Stomach (tissue), 9 donors: ENCODE data around the gene CCR5. TPM values are rescaled to one million over a fixed set of nuclear protein-coding genes. Genes with fewer than 3 reads are reported as not detected.

Source experiments
- DNase-seq, 2 donors: peaks; one replicate each; pipeline versions ENCODE4 v3.0.0 to v3.0.0-alpha.2; 2013 to 2019
- H3K27ac ChIP-seq, 5 donors: fragments of 200-600 bp in 4 of 5; sonication (generic) in 4 of 5; one replicate each; pipeline ENCODE4 v1.5.1; 2013 to 2019; ENCODE audit warnings: mild to moderate bottlenecking in 1 of 5, moderate library complexity in 1 of 5
- H3K27me3 ChIP-seq, 3 donors: fragments of 200-600 bp; sonication (generic); one replicate each; pipeline ENCODE4 v1.5.1; 2017 to 2019; ENCODE audit warnings: mixed run types in 1 of 3
- H3K36me3 ChIP-seq, 4 donors: fragments of 200-600 bp; sonication (generic); 1 replicate in 3 of 4; 2 replicates in 1 of 4; pipeline ENCODE4 v1.5.1; 2016 to 2019
- H3K4me1 ChIP-seq, 4 donors: fragments of 200-600 bp; sonication (generic); one replicate each; pipeline ENCODE4 v1.5.1; 2016 to 2019
- H3K4me3 ChIP-seq, 4 donors: fragments of 200-600 bp; sonication (generic) in 3 of 4; one replicate each; pipeline ENCODE4 v1.5.1; 2016 to 2019; ENCODE audit warnings: mild to moderate bottlenecking in 1 of 4
- H3K9me3 ChIP-seq, 4 donors: fragments of 200-600 bp; sonication (generic); one replicate each; pipeline ENCODE4 v1.5.1; 2016 to 2019
- EP300 ChIP-seq: sonication (generic); formaldehyde crosslinking; IDR thresholded peaks from one replicate; pipeline ENCODE4 v1.6.1; 2017; ENCODE audit warnings: antibody characterized with exemption
- POLR2A ChIP-seq, 4 donors: fragments of 450-650 bp; IDR thresholded peaks; one replicate each; pipeline ENCODE4 v1.6.1; 2016; ENCODE audit warnings: antibody characterized with exemption in 4 of 4, control low read depth in 2 of 4, mild to moderate bottlenecking in 1 of 4, moderate library complexity in 1 of 4
- POLR2AphosphoS5 ChIP-seq, 3 donors: sonication (generic); formaldehyde crosslinking; IDR thresholded peaks; one replicate each; pipeline ENCODE4 v1.6.1; 2016; ENCODE audit warnings: antibody characterized with exemption in 3 of 3
- WGBS, 5 donors: extraction: QIAGEN DNeasy Blood & Tissue Kit in 3 of 5; methylation state at CpG; one replicate each; pipeline versions ENCODE4 v1.1.5 to v1.1.7; 2013 to 2018; 5-methylcytosine and 5-hydroxymethylcytosine counted together
- intact Hi-C: fragments of 100-400 bp; cut with DNase I; formaldehyde crosslinking; loops from one replicate; pipeline ENCODE4 v1.15.1; 2023; ENCODE audit warnings: low total_unique reads
- polyA plus RNA-seq, 3 donors: library from polyadenylated mRNA; stranded (reverse); fragments of 200-250 nt; gene quantifications; one replicate each; pipeline ENCODE4 v1.2.3, GENCODE V29; 2013
- total RNA-seq, 5 donors: library from RNA; depleted of rRNA; stranded (reverse); fragments of >200 nt; gene quantifications; one replicate each; pipeline versions ENCODE4 v1.1.0 to v1.2.3, GENCODE V29; 2014 to 2016
- TF ChIP-seq, protein P1 (sequence below), 7 experiments: fragments of 450-650 bp in 4 of 7; fragments of 200-600 bp in 3 of 7; sonication (generic) in 3 of 7; IDR thresholded peaks; one replicate each; pipeline ENCODE4 v1.5.1; 2016 to 2019; ENCODE audit warnings: antibody characterized with exemption in 7 of 7, control low read depth in 2 of 7, mild to moderate bottlenecking in 1 of 7
- donor health status: healthy with polysubstance abuse.
- donor health status: Bipolar disorder and iron deficiency.
- donor health status: healthy.

The CCR5 gene
- total and polyA plus RNA-seq, 8 donors, result 0.18 to 9.4 (median 0.68) TPM; not detected in 3

DNA sequence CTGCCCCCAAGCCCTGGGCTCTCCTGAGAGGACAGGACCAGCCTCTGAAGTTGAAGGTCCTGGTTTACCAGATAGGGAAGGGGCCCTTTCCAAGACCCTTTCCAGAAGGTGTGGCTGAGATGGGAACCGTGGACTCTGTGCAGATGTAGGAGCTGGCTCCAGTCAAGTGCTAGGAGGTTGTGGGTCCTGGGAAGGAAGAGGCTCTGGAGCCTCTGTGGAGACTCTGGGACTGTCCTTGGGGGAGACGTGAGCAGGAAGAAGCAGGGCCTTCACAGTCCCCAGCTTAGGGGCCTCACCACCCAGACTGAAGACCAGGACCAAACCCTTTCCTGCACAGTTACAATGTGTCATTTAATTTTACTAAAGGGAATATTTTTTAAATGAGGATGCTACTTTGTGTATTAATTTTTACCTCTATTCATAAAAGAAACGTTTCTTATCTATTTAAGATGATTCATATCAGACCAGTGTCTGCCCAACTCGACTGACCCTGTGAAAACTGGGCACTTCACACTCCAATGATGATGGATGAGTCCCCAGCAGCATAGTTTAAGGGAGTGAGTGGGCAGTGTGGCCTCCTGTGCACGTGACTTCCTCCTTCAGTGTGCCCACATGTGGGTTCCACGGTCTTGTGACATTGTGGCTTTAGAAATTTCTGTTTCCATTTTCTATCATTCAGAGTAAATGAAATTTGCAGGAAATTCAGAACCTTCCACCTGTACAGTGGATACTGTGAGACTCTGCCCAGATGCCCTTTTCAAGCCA, 25.2 kb downstream of the CCR5 start:
- no peak for DNase-seq
- Histone ChIP-seq H3K9me3 (no peaks in the 10 kb centered on the region), H3K4me3 (no peak overlapping the region), H3K4me1 (no peaks in the 10 kb centered on the region), H3K27me3 (no peaks in the 10 kb centered on the region), H3K36me3 (no peaks in the 10 kb centered on the region), H3K27ac (no peak overlapping the region)
- TF ChIP-seq, protein P1, sequence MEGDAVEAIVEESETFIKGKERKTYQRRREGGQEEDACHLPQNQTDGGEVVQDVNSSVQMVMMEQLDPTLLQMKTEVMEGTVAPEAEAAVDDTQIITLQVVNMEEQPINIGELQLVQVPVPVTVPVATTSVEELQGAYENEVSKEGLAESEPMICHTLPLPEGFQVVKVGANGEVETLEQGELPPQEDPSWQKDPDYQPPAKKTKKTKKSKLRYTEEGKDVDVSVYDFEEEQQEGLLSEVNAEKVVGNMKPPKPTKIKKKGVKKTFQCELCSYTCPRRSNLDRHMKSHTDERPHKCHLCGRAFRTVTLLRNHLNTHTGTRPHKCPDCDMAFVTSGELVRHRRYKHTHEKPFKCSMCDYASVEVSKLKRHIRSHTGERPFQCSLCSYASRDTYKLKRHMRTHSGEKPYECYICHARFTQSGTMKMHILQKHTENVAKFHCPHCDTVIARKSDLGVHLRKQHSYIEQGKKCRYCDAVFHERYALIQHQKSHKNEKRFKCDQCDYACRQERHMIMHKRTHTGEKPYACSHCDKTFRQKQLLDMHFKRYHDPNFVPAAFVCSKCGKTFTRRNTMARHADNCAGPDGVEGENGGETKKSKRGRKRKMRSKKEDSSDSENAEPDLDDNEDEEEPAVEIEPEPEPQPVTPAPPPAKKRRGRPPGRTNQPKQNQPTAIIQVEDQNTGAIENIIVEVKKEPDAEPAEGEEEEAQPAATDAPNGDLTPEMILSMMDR (IDR thresholded peaks at IDR 0.05), result no peak
- no peak for TF ChIP-seq EP300
- no peak for TF ChIP-seq POLR2A (IDR thresholded peaks at IDR 0.05)
- no peak for TF ChIP-seq POLR2AphosphoS5 (IDR thresholded peaks at IDR 0.05)
- 61 to 70% (median 65%) methylated on average over 6 of the region's 6 CpGs for WGBS, 5 donors
- intact Hi-C loops, result no loop called here

DNA sequence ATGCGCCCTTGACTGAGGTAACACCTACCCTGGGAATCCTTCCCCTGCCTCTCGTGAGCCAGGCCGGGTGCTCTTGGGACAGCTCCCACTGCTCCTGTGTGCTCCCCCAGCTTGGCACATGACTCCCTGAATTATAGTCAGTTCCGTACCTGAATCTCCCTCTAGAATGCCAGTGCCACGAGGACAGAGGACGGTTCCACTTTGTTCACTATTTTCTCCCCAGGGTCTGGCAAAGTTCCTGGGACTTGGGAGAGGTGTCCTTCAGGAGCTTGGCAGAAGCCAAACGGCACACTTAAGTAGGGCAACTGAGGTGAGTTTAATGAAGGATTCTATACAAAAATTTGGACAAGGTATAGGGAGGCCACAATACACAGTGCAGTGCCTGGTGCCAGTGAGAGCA, 26.4 kb downstream of the CCR5 start:
- intact Hi-C loops, result no loop called here
- no peak overlapping the region for H3K27ac ChIP-seq
- TF ChIP-seq, protein P1 (IDR thresholded peaks at IDR 0.05), result no peak
- no peak for TF ChIP-seq POLR2AphosphoS5 (IDR thresholded peaks at IDR 0.05)
- TF ChIP-seq POLR2A (IDR thresholded peaks at IDR 0.05), result no peak
- TF ChIP-seq EP300, result no peak
- H3K27me3 ChIP-seq, result no peaks in the 10 kb centered on the region
- no peak overlapping the region for H3K4me3 ChIP-seq
- H3K9me3 ChIP-seq, result no peaks in the 10 kb centered on the region
- no peaks in the 10 kb centered on the region for H3K4me1 ChIP-seq
- H3K36me3 ChIP-seq, result no peaks in the 10 kb centered on the region
- no peak for DNase-seq
- WGBS, 5 donors, result 89 to 93% (median 91%) methylated on average over 7 of the region's 7 CpGs

DNA sequence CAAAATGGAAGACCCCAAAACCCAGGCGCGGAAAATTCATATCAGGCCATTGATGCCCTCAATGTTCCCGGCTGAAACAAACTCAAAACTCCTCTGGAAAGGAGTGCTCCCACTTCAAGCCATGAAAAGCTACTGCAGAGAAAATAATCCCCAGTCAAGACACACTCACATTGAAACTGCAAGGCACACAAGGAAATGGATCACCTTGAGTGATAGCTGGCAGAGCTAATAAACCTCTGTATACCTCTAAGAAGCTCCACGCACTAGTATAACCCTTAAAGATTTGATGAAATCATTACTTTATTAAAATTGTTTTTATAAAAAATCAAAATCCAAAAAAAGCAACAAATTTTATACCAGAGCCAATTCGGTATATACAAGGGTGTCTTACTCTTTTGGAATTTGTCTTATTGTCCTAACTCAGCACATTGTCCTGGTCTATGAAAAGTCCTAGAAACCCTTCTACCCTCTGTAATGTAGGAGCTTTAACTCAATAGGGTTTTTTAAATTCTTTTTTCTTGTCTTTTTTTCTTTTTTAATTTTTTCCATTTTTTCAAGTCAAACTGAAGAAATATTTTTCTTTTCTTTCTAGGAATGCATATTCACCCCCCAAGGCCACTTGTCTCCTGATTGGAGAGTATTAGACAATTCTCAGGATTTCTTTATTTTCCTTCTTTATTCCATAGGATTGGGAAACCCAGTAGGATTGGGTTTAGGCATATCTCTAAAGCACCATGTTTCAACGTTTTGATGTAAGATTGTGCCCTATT, 27.6 kb downstream of the CCR5 start:
- no peaks in the 10 kb centered on the region for H3K27me3 ChIP-seq
- H3K36me3 ChIP-seq, result no peaks in the 10 kb centered on the region
- H3K4me1 ChIP-seq, result no peaks in the 10 kb centered on the region
- no peaks in the 10 kb centered on the region for H3K9me3 ChIP-seq
- H3K4me3 ChIP-seq, result no peak overlapping the region
- TF ChIP-seq EP300, result no peak
- TF ChIP-seq, protein P1 (IDR thresholded peaks at IDR 0.05), result no peak
- TF ChIP-seq POLR2A (IDR thresholded peaks at IDR 0.05), result no peak
- TF ChIP-seq POLR2AphosphoS5 (IDR thresholded peaks at IDR 0.05), result no peak
- intact Hi-C loops, result no loop called here
- DNase-seq, result no peak
- 87 to 96% (median 91%) methylated on average over 6 of the region's 6 CpGs for WGBS, 5 donors
- H3K27ac ChIP-seq, result no peak overlapping the region

DNA sequence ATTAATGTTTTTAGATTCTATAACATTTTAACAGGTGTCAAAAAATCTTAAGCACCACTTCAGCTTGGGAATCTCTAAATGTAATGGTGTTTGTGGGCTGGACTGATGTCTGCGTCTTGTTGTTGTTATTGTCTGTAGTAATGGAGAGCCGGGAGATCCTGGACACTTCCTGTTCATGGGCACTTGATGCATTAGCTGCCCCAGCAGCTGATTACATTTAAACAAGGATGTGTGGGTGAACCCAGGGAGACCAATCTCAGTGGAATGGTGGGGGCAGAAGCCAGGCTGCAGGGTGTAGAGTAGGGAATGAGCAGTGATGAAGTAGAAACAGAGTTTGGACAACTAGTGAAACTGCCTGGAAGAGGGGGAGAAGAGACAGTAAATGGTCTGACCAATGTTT, 28.4 kb downstream of the CCR5 start:
- H3K36me3 ChIP-seq, result no peaks in the 10 kb centered on the region
- no peaks in the 10 kb centered on the region for H3K4me1 ChIP-seq
- no peak for DNase-seq
- no peak overlapping the region for H3K27ac ChIP-seq
- 63 to 87% (median 78%) methylated on average over 2 of the region's 2 CpGs for WGBS, 5 donors
- H3K4me3 ChIP-seq, result no peak overlapping the region
- no peaks in the 10 kb centered on the region for H3K27me3 ChIP-seq
- intact Hi-C loops, result no loop called here
- TF ChIP-seq EP300 (no peak), POLR2AphosphoS5 (IDR thresholded peaks at IDR 0.05) (no peak), POLR2A (IDR thresholded peaks at IDR 0.05) (no peak)
- TF ChIP-seq, protein P1 (IDR thresholded peaks at IDR 0.05), result no peak
- H3K9me3 ChIP-seq, result no peaks in the 10 kb centered on the region
